ENCODE measurements around the gene HOXA10.

The HOXA10 gene

DNA sequence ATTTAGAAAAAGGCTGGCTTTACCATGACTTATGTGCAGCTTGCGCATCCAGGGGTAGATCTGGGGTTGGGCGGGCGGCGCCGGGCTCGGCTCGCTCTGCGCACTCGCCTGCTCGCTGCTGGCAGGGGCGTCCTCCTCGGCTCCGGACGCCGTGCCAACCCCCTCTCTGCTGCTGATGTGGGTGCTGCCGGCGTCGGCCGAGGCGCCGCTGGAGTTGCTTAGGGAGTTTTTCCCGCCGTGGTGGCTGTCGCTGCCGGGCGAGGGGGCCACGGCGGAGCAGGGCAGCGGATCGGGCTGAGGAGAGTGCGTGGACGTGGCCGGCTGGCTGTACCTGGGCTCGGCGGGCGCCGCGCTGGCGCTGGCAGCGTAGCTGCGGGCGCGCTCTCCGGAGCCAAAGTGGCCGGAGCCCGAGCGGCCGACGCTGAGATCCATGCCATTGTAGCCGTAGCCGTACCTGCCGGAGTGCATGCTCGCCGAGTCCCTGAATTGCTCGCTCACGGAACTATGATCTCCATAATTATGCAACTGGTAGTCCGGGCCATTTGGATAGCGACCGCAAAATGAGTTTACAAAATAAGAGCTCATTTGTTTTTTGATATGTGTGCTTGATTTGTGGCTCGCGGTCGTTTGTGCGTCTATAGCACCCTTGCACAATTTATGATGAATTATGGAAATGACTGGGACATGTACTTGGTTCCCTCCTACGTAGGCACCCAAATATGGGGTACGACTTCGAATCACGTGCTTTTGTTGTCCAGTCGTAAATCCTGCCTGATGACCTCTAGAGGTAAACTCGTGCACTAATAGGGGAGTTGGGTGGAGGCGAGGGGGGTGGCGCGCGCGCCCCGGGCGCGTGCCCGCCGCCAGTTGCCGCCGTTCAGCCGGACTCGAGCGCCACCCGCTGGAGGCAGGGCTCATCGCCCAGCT, 30.8 kb downstream of the HOXA10 start, which contains the start of gene HOXA5:
TSS of gene HOXA5 (minus strand) at position 659 of the 927 bp plus-strand sequence. CDS start at position 585, 74 bp downstream.
- DNase-seq, result peak in 1 of 2 donors; percentile 52

GRCh38 chr7:27142580-27143022, 31.5 kb downstream of the HOXA10 start:
- DNase-seq, result no peak

DNA sequence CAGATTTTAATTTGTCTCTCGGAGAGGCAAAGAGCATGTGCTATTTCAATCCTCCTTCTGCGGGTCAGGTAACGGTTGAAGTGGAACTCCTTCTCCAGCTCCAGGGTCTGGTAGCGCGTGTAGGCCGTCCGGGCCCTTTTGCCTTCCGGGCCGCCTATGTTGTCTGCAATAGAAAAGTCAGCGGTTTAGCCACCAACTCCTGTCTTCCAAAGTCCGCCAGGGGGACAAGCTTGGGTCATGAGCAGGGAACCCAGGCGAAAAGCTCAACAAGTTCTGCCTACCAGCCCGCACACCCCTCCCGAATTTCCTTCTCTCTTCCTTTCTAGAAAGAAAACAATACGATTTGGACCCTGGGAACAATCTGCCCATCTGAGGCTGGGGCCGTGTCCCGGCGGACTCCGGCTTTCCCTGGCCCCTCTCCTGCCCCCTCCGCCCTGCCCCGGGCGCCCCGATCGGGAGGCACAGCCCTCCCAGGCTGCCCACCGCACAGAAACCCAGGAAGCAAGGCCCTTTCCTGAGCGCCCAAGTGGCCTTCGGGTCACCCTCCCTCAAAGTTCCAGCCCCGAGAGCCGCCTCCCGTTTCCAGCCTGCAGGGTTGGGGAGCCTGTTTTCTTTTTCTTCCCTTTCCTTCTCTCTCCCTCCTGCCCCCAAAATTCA, 32.1 kb downstream of the HOXA10 start:
- no peak for DNase-seq

- no peak for DNase-seq
Measured at GRCh38 chr7:27141137-27141922, 32.8 kb downstream of the HOXA10 start.

- no peak for DNase-seq
Measured at GRCh38 chr7:27140126-27140857, 33.8 kb downstream of the HOXA10 start.

GRCh38 chr7:27139334-27140125, 34.6 kb downstream of the HOXA10 start:
- no peak for DNase-seq

DNA sequence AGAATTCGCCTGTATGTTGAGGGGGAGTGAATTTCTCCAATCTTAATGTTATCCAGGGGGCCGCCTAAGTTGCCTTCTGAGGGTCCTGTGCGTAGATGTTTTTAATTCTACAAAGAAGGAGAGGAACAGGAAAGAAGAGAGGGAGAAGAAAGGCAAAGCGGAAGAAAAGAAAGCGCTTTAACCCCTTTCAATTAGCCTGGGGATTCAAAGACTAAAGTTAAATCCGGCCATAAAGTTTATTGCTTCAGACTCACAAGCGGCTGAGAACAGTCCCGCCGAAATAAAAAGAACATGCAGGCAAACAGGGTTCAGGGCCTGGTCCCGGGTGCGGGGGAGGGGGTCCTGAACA, 35.2 kb downstream of the HOXA10 start:
- DNase-seq, result no peak

DNA sequence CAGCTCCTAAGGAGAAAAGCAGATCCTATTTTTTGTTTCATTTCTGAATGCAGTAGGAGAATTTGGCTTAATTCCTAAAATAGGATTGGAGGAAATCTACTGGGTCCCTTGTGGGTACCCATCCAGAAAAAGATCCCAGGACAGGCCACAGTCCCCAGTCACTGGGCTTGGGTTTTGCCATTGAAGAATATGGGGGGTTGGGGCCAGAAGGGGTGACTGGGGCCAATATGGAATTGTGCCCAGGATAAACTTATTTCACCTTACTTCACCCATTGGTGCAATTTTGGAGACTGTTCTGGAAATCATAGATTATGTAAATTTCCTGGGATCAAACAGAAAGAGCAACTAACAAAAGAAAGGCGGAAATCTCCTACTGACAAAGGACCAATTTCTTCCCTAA, 35.6 kb downstream of the HOXA10 start:
- no peak for DNase-seq

GRCh38 chr7:27137640-27138315, 36.3 kb downstream of the HOXA10 start:
- DNase-seq, result no peak

DNA sequence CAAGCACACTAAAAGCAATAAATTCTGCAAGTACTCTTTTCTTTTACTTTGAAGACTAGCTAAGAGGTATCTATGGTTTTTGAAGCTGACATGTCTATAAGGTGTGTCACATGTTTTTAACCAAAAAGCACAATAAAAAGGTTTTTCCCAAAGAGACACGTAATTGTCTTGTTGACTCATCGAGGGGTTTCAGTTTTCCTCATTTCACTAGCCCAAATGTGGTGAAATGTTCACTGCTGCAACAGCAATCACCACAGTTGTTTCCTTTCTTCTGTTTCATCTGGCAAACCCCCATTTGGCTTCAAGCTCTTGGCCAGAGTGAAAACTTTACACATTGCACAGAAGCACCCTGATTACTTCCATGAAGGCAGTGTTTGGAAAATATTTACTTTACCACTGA, 39.7 kb downstream of the HOXA10 start:
- no peak for DNase-seq

- no peak for DNase-seq
Measured at GRCh38 chr7:27133409-27134231, 40.5 kb downstream of the HOXA10 start.

- no peak for DNase-seq
Measured at GRCh38 chr7:27132978-27133377, 41.1 kb downstream of the HOXA10 start.

DNA sequence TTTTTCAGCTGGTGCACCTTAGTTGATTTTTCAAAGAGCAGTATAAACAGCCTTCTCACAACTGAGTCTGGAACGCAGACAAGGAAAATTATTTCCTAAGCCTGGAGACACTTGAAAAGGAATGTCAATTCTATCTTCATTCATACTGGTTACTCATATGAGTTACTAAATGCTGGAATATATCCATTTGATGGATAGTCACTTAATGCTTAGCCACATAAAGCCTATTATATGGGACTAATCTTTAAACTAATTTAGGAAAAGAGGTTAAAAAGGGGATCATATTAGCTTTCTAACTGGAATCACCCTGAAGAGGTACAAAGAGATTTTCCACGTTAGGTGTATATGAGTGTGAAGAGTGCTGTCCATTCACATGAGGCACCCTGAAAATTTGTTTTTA, 41.9 kb downstream of the HOXA10 start:
- DNase-seq, result no peak

DNA sequence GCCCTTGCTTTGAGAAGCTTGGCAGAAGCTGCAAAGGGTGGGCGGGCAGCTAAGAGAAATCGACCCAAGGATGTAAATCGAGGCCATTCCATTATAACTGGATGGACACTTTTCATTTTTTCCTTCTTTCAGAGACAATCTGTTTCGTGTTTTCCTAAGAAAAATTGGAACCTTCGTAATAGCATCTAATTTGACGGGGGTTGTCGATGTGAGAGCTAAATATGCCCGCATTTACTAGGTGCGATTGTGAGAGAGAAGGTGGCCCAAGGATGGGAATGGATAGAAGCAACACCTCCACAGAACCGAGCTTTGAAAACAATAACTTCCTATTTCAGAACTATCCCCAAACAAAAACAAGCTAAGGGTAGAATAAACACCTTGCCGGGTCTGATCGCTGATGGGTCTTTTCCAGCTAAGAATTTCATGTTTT, 42.7 kb downstream of the HOXA10 start:
- no peak for DNase-seq

DNA sequence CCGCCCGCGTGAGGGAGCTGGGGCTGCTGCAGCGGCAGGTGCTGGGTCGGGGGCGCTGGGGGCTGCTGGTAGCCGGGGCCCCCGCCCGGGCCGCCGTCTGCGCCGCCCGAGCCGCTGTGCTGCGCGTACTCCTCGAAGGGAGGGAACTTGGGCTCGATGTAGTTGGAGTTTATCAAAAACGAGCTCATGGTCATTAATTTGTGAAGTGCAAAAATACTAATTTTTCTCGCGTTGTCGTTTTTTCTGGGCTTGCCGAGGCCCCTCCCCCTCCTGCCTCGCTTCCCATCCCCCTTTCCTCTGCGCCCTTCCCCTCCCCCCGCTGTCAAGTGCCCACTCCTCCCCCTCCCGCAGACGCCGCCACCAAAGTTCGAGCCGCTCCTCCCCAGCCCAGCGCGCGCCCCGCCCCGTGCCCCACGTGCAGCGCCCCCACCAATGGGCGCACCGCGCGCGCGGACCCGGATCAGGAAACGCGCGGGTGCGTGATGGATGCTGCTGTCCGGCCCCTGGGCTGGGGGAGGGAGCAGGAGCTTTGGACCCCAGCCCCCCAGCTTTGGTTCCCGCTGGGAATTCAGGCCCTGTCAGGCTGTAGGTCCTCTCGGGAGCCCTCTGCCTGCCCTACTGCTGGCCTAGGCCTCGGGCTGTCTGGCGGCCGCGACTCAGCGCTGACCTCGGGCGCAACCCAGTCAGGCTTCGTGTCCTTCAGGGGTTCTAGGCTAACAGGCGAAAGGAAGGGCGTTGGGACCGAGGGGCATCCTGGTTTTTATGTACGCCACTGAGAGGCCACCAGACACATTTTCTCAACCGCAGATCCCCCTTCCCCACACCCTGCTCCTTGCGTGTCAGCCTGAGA, 43.4 kb downstream of the HOXA10 start, which contains the start of gene HOXA4:
TSS of gene HOXA4 (minus strand) at position 218 of the 850 bp plus-strand sequence. CDS start at position 194, 24 bp downstream.
- DNase-seq, result peak; percentile 80 to 84

DNA sequence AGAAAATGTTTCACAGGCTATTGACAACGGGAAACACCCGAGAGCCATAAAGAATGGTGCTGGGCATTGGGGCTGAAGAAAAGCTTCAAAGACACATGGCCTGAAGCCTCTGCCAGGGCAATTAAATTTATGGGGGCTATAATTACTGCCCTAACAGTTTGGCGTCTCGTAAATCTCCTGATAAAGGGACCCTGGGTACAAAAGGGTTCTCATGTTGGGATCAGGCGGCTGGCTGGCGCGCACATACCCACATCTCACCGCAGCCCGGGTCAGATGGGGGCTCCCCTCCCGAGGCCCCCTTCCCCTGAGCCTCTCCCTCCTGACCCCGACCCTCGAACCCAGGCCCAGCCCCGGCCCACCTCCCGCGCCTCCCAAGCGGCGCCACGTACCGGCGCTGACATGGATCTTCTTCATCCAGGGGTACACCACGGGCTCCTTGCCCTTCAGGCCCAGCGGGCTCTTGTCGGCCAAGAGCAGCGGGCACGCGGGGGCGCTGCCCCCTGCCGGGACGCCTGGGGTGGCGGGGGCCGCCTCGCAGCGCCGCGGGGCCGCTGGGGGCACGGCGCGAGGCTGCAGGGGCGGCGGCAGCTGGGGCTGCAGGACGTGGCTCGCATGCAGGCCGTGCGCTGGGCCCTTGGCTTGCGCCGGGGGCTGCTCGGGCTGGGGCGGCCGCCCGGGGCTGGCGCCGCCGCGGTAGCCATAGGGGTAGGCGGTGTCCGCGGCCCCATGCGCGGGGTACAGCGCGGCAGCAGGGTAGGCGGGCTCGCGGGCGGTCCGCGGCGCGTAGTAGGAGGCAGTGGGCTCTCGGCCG, 44.2 kb downstream of the HOXA10 start:
- DNase-seq, result no peak

DNA sequence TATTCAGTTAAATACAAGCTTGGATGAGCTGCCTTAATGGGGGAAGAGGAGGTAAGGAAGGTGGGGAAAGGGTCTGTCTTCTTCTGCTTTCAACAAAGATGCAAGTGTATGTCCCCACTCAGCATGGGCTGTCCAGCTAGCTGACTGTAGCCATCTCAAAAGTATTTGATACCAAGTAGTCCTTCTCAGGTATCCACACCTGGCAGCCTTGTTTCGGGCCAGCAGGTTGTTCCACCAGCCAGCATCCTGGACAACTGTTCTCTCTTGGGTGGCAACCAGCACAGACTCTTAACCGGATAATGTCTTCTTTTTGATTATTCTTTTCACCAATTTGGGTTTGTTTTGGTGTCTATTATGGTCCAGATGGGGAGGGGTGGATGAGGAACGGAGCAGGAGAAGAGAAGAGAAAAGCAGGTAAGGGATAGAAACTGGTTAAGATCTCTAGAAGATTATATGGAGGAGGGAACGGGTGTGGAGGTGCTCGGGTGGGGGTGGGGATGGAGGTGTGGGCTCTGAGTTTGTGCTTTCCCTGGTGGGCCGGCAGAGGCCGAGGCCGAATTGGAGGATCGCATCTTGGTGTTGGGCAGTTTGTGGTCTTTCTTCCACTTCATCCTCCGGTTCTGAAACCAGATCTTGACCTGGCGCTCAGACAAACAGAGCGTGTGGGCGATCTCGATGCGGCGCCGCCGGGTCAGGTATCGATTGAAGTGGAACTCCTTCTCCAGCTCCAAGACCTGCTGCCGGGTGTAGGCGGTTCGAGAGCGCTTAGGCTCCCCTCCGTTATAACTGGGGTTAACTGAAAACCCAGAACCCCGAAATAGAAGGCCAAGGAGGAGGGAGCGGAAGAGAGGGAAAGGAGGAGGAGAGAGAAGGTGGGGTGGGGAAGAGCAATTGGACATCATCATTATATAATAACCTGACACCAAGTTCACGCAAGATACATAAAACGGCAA, 45.1 kb downstream of the HOXA10 start:
- no peak for DNase-seq

Measured in CD4-positive, alpha-beta T cell treated with Interferon alpha-2 for 1 hour (primary cell).